Measurements from ENCODE around the gene DNASE2.
"Not testable (repeated sequence)": the region's sequence is repeated elsewhere in the genome, so short reads cannot be mapped to it uniquely, and the experiment has no call there.

Gene DNASE2, protein sequence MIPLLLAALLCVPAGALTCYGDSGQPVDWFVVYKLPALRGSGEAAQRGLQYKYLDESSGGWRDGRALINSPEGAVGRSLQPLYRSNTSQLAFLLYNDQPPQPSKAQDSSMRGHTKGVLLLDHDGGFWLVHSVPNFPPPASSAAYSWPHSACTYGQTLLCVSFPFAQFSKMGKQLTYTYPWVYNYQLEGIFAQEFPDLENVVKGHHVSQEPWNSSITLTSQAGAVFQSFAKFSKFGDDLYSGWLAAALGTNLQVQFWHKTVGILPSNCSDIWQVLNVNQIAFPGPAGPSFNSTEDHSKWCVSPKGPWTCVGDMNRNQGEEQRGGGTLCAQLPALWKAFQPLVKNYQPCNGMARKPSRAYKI

DNA sequence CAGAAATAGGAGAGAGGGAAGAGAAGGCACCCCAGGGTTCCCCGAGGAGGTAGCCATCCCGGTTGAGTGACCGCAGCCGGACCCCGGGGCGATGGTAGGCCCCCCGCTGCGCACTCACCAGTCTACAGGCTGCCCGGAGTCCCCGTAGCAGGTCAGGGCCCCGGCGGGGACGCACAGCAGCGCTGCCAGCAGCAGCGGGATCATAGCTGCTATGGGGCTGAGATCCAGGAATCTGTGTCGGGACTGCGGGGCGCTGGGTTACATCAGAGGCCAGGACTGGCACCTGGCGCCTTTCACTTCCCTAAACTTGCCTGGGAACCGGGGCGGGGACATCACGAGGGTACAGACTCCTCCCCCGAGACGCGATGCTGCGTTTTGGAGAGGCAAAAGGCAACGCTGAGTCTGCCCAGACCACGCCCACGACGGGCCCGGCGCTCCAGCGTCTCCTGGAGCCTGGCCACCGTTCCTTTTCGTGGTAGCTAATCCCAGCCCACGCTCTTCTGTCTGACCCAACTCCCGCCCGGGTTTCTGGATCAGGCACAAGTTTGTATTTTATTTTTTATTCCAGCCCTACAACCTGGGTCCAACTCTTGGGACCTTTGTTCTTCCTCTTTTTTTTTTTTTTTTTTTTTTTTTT, at the start of gene DNASE2:
DNASE2 (minus strand) TSS at position 278 of the 637 bp plus-strand sequence; CDS start at position 204, 74 bp downstream.
- no peaks in the 10 kb centered on the region for H3K27me3 Mint-ChIP-seq
- peaks cover 6% of the 10 kb centered on the region for H3K36me3 Mint-ChIP-seq (ENCODE audit: low read depth)
- H3K4me1 Mint-ChIP-seq, result peaks cover 29% of the 10 kb centered on the region

DNA sequence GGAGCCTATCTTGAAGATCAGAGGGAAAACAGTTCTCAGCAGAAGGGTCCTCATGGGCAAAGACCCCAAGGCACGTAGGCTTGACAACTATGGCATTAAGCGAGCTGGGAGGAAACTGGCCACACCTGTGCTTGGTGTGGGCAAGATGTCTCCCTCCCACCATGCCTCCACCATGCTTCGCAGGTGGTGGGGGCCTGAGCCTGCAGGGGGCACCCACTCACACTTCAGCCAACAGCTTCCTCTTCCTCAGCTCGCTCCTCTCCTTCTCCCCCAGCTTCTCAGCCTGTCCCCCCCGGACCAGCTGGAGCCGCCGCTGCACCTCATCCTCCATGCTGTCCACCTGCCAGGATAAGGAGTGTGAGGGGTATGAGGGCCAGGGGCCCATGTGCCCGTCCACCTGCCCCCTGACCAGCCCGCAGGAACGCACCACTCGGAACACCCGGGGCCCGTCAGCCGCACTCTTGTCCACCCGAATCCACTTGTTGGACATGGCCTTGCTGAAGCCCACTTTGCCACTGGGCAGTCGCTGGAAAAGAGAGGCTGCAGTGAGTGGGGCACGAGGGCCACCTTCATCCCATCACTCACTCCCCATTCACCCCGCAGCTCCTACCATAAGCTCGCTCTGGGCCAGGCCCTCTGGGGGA, 48.9 kb upstream of the DNASE2 start:
- H3K27ac Mint-ChIP-seq, result no peak overlapping the region
- H3K9me3 Mint-ChIP-seq, result no peaks in the 10 kb centered on the region
- peaks cover 23% of the 10 kb centered on the region for H3K4me1 Mint-ChIP-seq
- peaks cover 48% of the 10 kb centered on the region for H3K36me3 Mint-ChIP-seq (ENCODE audit: low read depth)
- H3K27me3 Mint-ChIP-seq, result no peaks in the 10 kb centered on the region
- ATAC-seq (no peak), DNase-seq (no peak)
- H3K4me3 Mint-ChIP-seq, result no peak overlapping the region

More for the DNA sequence above, at the start of gene DNASE2:
- Mint-ChIP-seq H3K27ac (peak within 1 kb of the TSS; percentile 79), H3K9me3 (peaks cover 6% of the 10 kb centered on the region), H3K4me3 (peak within 1 kb of the TSS; percentile 85)
- DNase-seq, result peak; percentile 95
- ATAC-seq, result peak; percentile 75

- DNase-seq, result no peak
- Mint-ChIP-seq H3K27ac (no peak overlapping the region), H3K4me3 (no peak overlapping the region), H3K27me3 (no peaks in the 10 kb centered on the region), H3K4me1 (peaks cover 2% of the 10 kb centered on the region), H3K9me3 (no peaks in the 10 kb centered on the region), H3K36me3 (ENCODE audit: low read depth) (peaks cover 51% of the 10 kb centered on the region)
- no peak for ATAC-seq
Observed at GRCh38 chr19:12924621-12925310, 43.5 kb upstream of the DNASE2 start.

DNA sequence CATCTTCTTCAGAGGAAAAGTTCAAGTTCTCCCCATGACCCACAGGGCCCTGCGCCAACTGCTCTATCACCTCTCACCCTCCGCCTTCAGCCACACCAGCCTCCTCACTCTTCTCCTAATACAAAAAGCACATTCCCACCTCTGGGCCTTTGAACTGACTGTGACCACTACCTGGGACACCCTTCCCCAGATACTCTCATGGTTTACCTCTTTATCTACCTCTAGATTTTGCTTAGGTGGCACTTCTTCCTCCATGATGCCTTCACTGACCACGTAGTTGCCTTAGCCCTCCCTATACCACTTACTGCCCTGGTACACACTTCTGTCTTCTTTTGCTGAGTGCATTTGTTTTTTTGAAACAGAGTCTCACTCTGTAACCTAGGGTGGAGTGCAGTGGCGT, 41.7 kb upstream of the DNASE2 start:
- H3K36me3 Mint-ChIP-seq (ENCODE audit: low read depth), result peaks cover 44% of the 10 kb centered on the region
- H3K4me1 Mint-ChIP-seq, result peaks cover 15% of the 10 kb centered on the region
- no peak overlapping the region for H3K4me3 Mint-ChIP-seq
- peaks cover 2% of the 10 kb centered on the region for H3K27me3 Mint-ChIP-seq
- H3K27ac Mint-ChIP-seq, result no peak overlapping the region
- no peak for DNase-seq
- no peaks in the 10 kb centered on the region for H3K9me3 Mint-ChIP-seq
- no peak for ATAC-seq

DNA sequence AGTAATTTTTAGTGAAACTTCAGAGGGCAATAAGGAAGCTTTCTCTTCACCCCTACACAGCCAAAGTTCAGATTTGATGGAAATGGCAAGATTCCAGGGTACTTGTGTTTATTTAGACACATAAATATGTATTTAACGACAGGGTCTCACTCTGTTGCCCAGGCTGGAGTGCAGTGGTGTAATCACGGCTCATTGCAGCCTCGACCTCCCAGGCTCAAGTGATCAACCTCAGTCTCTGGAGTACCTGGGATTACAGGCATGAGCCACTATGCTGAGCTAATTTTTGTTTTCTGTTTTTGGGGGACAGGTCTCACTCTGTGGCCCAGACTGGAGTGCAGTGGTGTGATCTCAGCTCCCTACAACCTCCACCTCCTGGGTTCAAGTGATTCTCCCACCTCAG, 39.8 kb upstream of the DNASE2 start:
- Mint-ChIP-seq H3K4me3 (no peak overlapping the region), H3K36me3 (ENCODE audit: low read depth) (peaks cover 32% of the 10 kb centered on the region), H3K27ac (peak overlapping the region; percentile 31), H3K4me1 (peaks cover 15% of the 10 kb centered on the region), H3K9me3 (no peaks in the 10 kb centered on the region), H3K27me3 (peaks cover 2% of the 10 kb centered on the region)
- DNase-seq (no peak), ATAC-seq (no peak)

DNA sequence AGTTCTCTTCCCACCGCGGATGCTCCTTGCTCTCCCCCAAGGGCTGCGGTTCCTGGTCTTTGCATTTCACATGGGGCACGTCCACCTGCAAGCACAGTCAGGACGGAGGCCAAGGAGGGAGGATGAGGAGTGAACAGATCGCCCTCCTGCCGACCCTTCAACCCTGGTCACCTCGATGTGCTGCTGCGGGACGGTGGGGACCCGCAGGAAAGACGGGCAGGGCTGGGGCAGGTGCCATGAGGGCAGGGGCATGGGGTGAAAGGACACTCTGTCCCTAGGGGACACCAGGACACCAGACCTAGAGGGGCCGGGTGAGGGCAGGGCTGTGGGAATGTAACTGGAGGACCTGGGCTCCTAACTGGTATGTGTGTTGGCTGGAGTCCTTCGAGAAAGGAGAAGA, 37.0 kb upstream of the DNASE2 start:
- ATAC-seq, result no peak
- H3K4me1 Mint-ChIP-seq, result peaks cover 33% of the 10 kb centered on the region
- H3K4me3 Mint-ChIP-seq, result peak overlapping the region; percentile 63
- no peak for DNase-seq
- H3K36me3 Mint-ChIP-seq (ENCODE audit: low read depth), result peaks cover 11% of the 10 kb centered on the region
- no peaks in the 10 kb centered on the region for H3K9me3 Mint-ChIP-seq
- peak overlapping the region; percentile 91 for H3K27ac Mint-ChIP-seq
- H3K27me3 Mint-ChIP-seq, result peaks cover 2% of the 10 kb centered on the region

- not testable (repeated sequence) for H3K27ac Mint-ChIP-seq; H3K27me3 Mint-ChIP-seq; DNase-seq; H3K4me3 Mint-ChIP-seq; H3K9me3 Mint-ChIP-seq; H3K36me3 Mint-ChIP-seq (ENCODE audit: low read depth); ATAC-seq
- peaks cover 36% of the 10 kb centered on the region for H3K4me1 Mint-ChIP-seq
Observed at GRCh38 chr19:12915860-12916259, 34.6 kb upstream of the DNASE2 start.

DNA sequence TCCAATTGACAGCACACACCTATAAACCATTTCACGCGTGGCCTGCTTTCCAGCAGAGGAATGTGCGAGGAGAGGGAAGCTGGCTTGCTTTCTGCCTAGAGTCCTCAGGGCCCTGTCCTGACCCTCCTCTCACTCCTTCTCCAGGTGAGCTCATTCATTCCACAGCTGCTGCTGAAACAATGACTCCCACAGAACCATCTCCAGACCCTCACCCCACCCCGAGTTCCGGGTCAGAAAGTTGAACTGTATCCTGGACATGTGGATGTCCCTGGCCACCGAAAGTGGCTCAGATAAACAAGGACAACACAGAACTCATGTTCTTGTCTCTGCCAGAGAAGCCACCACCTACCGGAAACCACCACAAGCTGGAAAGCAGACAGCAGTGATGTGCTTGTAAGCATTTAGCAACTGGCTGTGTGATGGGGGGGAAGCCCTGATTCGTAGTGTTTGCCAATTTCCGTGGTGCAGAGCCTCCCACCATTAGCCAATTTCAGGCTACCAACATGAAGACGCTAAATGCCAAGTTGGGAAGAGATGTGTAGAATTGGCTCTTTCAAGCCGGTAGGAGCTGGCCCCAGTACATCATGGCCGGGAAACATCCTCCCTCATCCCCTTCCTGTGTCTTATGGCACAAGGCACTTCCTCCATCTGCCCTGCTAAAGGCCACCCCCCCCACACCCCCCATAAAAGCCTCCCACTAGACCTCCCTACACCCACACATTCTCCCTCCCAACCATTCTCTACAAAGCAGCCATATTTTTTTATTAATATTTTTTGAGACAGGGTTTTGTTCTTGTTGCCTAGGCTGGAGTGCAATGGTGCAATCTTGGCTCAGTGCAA, 32.8 kb upstream of the DNASE2 start:
- DNase-seq, result peak; percentile 48

DNA sequence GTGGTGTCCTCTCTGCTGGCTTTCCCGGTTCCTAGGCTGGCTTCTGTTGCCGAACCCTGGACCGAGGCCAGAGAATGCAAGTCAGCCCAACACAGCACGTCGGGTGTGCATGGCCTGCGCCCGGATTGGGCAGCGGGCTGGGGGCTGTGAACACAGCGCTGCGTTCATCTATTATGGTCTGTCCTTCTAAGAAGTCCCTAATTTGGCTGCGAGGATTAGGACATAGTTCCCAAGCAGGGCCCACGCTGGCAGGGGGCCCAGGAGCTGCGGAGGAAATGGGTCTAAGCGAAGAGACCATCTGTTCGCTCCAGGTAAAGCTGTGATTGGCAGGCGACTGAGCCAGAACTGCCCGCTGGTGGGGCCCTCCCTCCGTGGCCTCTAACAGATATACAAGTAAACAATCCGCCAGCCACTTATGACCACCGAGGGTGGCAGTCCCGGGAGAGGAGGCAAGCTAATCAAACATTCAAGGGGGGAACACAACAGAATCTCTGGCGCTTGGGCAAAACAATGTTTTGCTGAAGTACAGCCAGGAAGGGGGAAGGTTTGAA, 31.8 kb upstream of the DNASE2 start:
- no peak for ATAC-seq
- Mint-ChIP-seq H3K36me3 (ENCODE audit: low read depth) (no peaks in the 10 kb centered on the region), H3K27ac (no peak overlapping the region), H3K4me3 (no peak overlapping the region), H3K9me3 (no peaks in the 10 kb centered on the region), H3K27me3 (no peaks in the 10 kb centered on the region), H3K4me1 (peaks cover 21% of the 10 kb centered on the region)
- DNase-seq, result no peak

More for the DNA sequence above, 32.8 kb upstream of the DNASE2 start:
- Mint-ChIP-seq H3K9me3 (no peaks in the 10 kb centered on the region), H3K4me1 (peaks cover 29% of the 10 kb centered on the region), H3K36me3 (ENCODE audit: low read depth) (peaks cover under 1% of the 10 kb centered on the region), H3K27ac (peak overlapping the region; percentile 83), H3K4me3 (peak overlapping the region; percentile 29), H3K27me3 (peaks cover under 1% of the 10 kb centered on the region)
- peak; percentile 63 for ATAC-seq

DNA sequence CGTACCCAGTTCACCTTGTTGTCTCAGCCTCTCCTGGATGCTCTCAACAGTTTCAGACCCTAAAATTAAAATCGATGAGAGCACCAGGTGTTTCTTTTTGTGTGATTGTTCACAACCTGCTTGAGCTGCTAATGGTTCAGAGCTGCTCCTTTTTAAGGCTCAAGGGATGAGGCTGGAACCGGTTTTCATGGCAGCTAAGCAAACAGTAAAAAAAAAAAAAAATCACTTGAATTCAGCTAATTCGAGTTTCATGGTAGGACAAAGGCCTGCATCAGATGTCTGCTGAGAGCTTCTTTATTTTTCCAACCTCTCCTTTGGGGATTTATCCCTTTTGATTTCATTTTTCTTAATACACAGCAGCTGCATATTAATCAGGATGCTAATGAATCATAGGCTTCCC, 31.3 kb upstream of the DNASE2 start:
- no peak overlapping the region for H3K27ac Mint-ChIP-seq
- no peaks in the 10 kb centered on the region for H3K9me3 Mint-ChIP-seq
- no peak overlapping the region for H3K4me3 Mint-ChIP-seq
- H3K27me3 Mint-ChIP-seq, result no peaks in the 10 kb centered on the region
- no peaks in the 10 kb centered on the region for H3K36me3 Mint-ChIP-seq (ENCODE audit: low read depth)
- H3K4me1 Mint-ChIP-seq, result peaks cover 21% of the 10 kb centered on the region
- no peak for DNase-seq
- ATAC-seq, result no peak

DNA sequence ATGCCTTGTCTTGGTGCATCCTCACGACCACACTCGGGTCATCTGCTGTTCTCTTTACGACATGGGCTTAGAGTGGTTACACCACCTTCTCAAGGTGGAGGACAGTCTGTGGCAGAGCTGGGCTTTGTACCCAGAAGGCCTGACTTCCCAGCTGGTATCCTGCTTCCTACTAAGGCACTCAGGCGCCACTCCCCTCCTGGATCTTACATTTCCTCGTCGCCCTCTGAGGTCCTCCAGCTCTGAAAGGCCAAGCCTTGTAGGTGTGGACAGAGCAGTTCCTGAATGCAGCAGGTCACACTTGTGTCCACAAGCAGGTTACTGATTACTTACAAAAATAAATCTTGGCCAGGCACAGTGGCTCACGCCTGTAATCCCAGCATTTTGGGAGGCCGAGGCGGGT, 25.9 kb upstream of the DNASE2 start:
- Mint-ChIP-seq H3K27me3 (no peaks in the 10 kb centered on the region), H3K9me3 (no peaks in the 10 kb centered on the region), H3K4me3 (no peak overlapping the region), H3K36me3 (ENCODE audit: low read depth) (no peaks in the 10 kb centered on the region), H3K27ac (no peak overlapping the region), H3K4me1 (peaks cover under 1% of the 10 kb centered on the region)
- ATAC-seq (no peak), DNase-seq (no peak)

- no peaks in the 10 kb centered on the region for H3K9me3 Mint-ChIP-seq
- peaks cover 6% of the 10 kb centered on the region for H3K36me3 Mint-ChIP-seq (ENCODE audit: low read depth)
- H3K27me3 Mint-ChIP-seq, result no peaks in the 10 kb centered on the region
- ATAC-seq (peak; percentile 92), DNase-seq (peak; percentile 43)
- no peak overlapping the region for H3K4me3 Mint-ChIP-seq
- peak overlapping the region; percentile 77 for H3K27ac Mint-ChIP-seq
- H3K4me1 Mint-ChIP-seq, result peaks cover 14% of the 10 kb centered on the region
Observed at GRCh38 chr19:12899891-12900518, 18.8 kb upstream of the DNASE2 start.

DNA sequence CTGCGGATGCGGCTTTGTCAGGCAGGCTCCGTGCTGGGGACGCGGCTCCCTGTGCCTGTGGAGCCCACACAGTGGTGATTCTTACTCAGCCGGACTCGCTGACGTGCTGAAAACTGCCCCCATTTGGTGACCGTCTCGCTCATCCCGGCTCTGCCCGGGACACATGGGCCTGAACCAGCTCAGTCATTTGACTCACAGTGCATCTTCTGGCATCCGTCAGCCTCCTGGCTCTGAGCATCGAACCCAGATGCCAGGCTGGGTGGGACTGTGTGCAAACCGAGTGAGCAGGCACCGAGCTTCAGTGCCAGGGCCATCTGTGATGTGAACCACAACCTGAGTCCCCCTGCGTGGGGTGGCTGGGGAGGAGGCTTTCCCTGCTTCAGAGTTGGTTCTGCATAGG, 15.2 kb upstream of the DNASE2 start:
- H3K4me3 Mint-ChIP-seq, result no peak overlapping the region
- H3K27me3 Mint-ChIP-seq, result no peaks in the 10 kb centered on the region
- H3K4me1 Mint-ChIP-seq, result peaks cover 23% of the 10 kb centered on the region
- H3K27ac Mint-ChIP-seq, result no peak overlapping the region
- peaks cover 12% of the 10 kb centered on the region for H3K36me3 Mint-ChIP-seq (ENCODE audit: low read depth)
- ATAC-seq (no peak), DNase-seq (no peak)
- no peaks in the 10 kb centered on the region for H3K9me3 Mint-ChIP-seq

Measured in activated naive CD8-positive, alpha-beta T cell treated with anti-CD3 and anti-CD28 coated beads, Interleukin-2, amount 50 U/mL, for 24 hours (primary cell).